H7 (cell line): Measurements from ENCODE around the gene DGKG. TPM values are rescaled to one million over a fixed set of nuclear protein-coding genes. Genes with fewer than 3 reads are reported as not detected.

Experiments used
- DNase-seq: peaks from one replicate; pipeline ENCODE4 v3.0.0; 2012
- H3K27me3 ChIP-seq: 2 replicates; pipeline ENCODE4 v1.6.0; 2011; ENCODE audit warnings: mild to moderate bottlenecking, low read length; ENCODE audit not compliant: control insufficient read depth, insufficient read depth
- H3K36me3 ChIP-seq: replicated peaks from 2 replicates; pipeline ENCODE4 v1.5.1; 2011; ENCODE audit warnings: low read length; ENCODE audit not compliant: control insufficient read depth, insufficient read depth
- H3K4me3 ChIP-seq: 2 replicates; pipeline ENCODE4 v1.5.1; 2011; ENCODE audit warnings: low read depth, mild to moderate bottlenecking, control low read depth, low read length, moderate library complexity; ENCODE audit not compliant: insufficient read depth
- total RNA-seq: library from RNA; depleted of rRNA; stranded (reverse); fragments of >200 nt; shearing (Covaris generic); gene quantifications from 2 replicates; pipeline ENCODE4 v1.2.3, GENCODE V29; 2014

Gene DGKG
- total RNA-seq, 1 experiment from 2014 or later, result 0.52 TPM

- Histone ChIP-seq H3K4me3 (no peak overlapping the region), H3K36me3 (no peaks in the 10 kb centered on the region), H3K27me3 (no peaks in the 10 kb centered on the region)
- no peak for DNase-seq
These were observed 193.1 kb downstream of the DGKG start for GRCh38 chr3:186168976-186169375.

- DNase-seq, result no peak
- no peaks in the 10 kb centered on the region for H3K27me3 ChIP-seq
- no peak overlapping the region for H3K4me3 ChIP-seq
- no peaks in the 10 kb centered on the region for H3K36me3 ChIP-seq
These were observed 194.2 kb downstream of the DGKG start for GRCh38 chr3:186167646-186168395.

GRCh38 chr3:186166491-186167288 is 195.3 kb downstream of the DGKG start:
- Histone ChIP-seq H3K4me3 (no peak overlapping the region), H3K27me3 (no peaks in the 10 kb centered on the region), H3K36me3 (no peaks in the 10 kb centered on the region)
- DNase-seq, result no peak

GRCh38 chr3:186166036-186166435 is 196.0 kb downstream of the DGKG start:
- Histone ChIP-seq H3K4me3 (no peak overlapping the region), H3K27me3 (no peaks in the 10 kb centered on the region), H3K36me3 (no peaks in the 10 kb centered on the region)
- DNase-seq, result no peak

GRCh38 chr3:186165331-186165730 is 196.7 kb downstream of the DGKG start:
- no peak for DNase-seq
- H3K27me3 ChIP-seq, result no peaks in the 10 kb centered on the region
- no peaks in the 10 kb centered on the region for H3K36me3 ChIP-seq
- H3K4me3 ChIP-seq, result no peak overlapping the region

- DNase-seq, result no peak
- H3K27me3 ChIP-seq, result no peaks in the 10 kb centered on the region
- no peak overlapping the region for H3K4me3 ChIP-seq
- H3K36me3 ChIP-seq, result no peaks in the 10 kb centered on the region
These were observed 197.3 kb downstream of the DGKG start for GRCh38 chr3:186164696-186165095.

GRCh38 chr3:186162221-186162620 is 199.8 kb downstream of the DGKG start:
- no peak for DNase-seq
- Histone ChIP-seq H3K4me3 (no peak overlapping the region), H3K27me3 (no peaks in the 10 kb centered on the region), H3K36me3 (no peaks in the 10 kb centered on the region)

- no peaks in the 10 kb centered on the region for H3K36me3 ChIP-seq
- H3K4me3 ChIP-seq, result no peak overlapping the region
- no peak for DNase-seq
- H3K27me3 ChIP-seq, result no peaks in the 10 kb centered on the region
These were observed 201.3 kb downstream of the DGKG start for GRCh38 chr3:186160691-186161243.

GRCh38 chr3:186154641-186155040 is 207.4 kb downstream of the DGKG start:
- Histone ChIP-seq H3K36me3 (no peaks in the 10 kb centered on the region), H3K27me3 (peaks cover 2% of the 10 kb centered on the region; the same call in 1 of the 2 replicates), H3K4me3 (no peak overlapping the region)
- DNase-seq, result no peak

GRCh38 chr3:186152889-186153292 is 209.1 kb downstream of the DGKG start:
- no peak for DNase-seq
- Histone ChIP-seq H3K27me3 (peaks cover 2% of the 10 kb centered on the region; the same call in 1 of the 2 replicates), H3K36me3 (no peaks in the 10 kb centered on the region), H3K4me3 (no peak overlapping the region)

GRCh38 chr3:186152361-186152798 is 209.7 kb downstream of the DGKG start:
- Histone ChIP-seq H3K4me3 (no peak overlapping the region), H3K36me3 (no peaks in the 10 kb centered on the region), H3K27me3 (peaks cover 2% of the 10 kb centered on the region; the same call in 1 of the 2 replicates)
- no peak for DNase-seq

- peaks cover 2% of the 10 kb centered on the region; the same call in 1 of the 2 replicates for H3K27me3 ChIP-seq
- DNase-seq, result no peak
- H3K4me3 ChIP-seq, result no peak overlapping the region
- no peaks in the 10 kb centered on the region for H3K36me3 ChIP-seq
These were observed 210.7 kb downstream of the DGKG start for GRCh38 chr3:186151077-186151971.

- no peak overlapping the region for H3K4me3 ChIP-seq
- H3K36me3 ChIP-seq, result no peaks in the 10 kb centered on the region
- DNase-seq, result no peak
- H3K27me3 ChIP-seq, result peaks cover 2% of the 10 kb centered on the region; the same call in 1 of the 2 replicates
These were observed 211.8 kb downstream of the DGKG start for GRCh38 chr3:186150041-186150830.
